HepG2 (cell line): ENCODE results near the gene PLEKHB2. TPM values are rescaled to one million over a fixed set of nuclear protein-coding genes. Genes with fewer than 3 reads are reported as not detected.

Source experiments
- ATAC-seq: fragments of 200-7000 bp; cut with Tn5 transposase; 3 replicates; pipeline ENCODE4 v1.9.1; 2020; ENCODE audit warnings: mild to moderate bottlenecking, moderate library complexity
- BruUV-seq: library from RNA; stranded (reverse); fragments of 400-500 nt; replicated peaks from 2 replicates; lab custom pipeline; 2021; lab: Mats Ljungman, UMichigan
- CTCF ChIA-PET: fragments of 300-600 bp; formaldehyde crosslinking; extraction: SDS; loops from one replicate; lab custom pipeline; 2021; ENCODE audit warnings: low total read pairs, inconsistent platforms, low intra/inter-chr PET ratio; lab: Yijun Ruan, JAX
- POLR2A ChIA-PET: fragments of 350-600 bp; sonication (Branson Sonifier 250); formaldehyde crosslinking; loops from one replicate; lab custom pipeline; 2020; ENCODE audit warnings: antibody characterized with exemption, inconsistent platforms; lab: Yijun Ruan, JAX
- DNase-seq: peaks from one replicate; pipeline ENCODE4 v3.0.0-alpha.2; 2015; ENCODE audit warnings: low spot score
- FAIRE-seq: peaks from 3 replicates; lab custom pipeline; 2011; peaks lifted over from hg19 to GRCh38; lab: Jason Lieb, UNC
- H2AFZ ChIP-seq: one replicate; pipeline ENCODE4 v1.6.1; 2011; ENCODE audit warnings: low read length, inconsistent platforms
- H3K27ac ChIP-seq: fragments of 300-600 bp; 3 replicates; pipeline ENCODE4 v1.8.0; 2011; ENCODE audit warnings: mixed run types, mild to moderate bottlenecking, mixed read lengths, low read length, inconsistent platforms; ENCODE audit not compliant: insufficient read depth; ENCODE audit errors: extremely low read length
- H3K27me3 ChIP-seq, 2 experiments: fragments of 200-600 bp in 1 of 2; 2 replicates in 1 of 2; 3 replicates in 1 of 2; pipeline versions ENCODE4 v1.6.0 to v1.8.0; 2011; ENCODE audit warnings: low read length in 2 of 2, mild to moderate bottlenecking in 2 of 2, moderate library complexity in 2 of 2, inconsistent platforms in 1 of 2; ENCODE audit not compliant: insufficient read depth in 2 of 2, control insufficient read depth in 1 of 2
- H3K36me3 ChIP-seq, 2 experiments: fragments of 200-600 bp in 1 of 2; replicated peaks in 1 of 2; 2 replicates in 1 of 2; 3 replicates in 1 of 2; pipeline versions ENCODE4 v1.5.1 to v1.8.0; 2011; ENCODE audit warnings: low read length in 2 of 2, inconsistent platforms in 1 of 2; ENCODE audit not compliant: insufficient read depth in 2 of 2, control insufficient read depth in 1 of 2
- H3K4me1 ChIP-seq: 2 replicates; pipeline ENCODE4 v1.5.1; 2012; ENCODE audit warnings: low read length, inconsistent platforms; ENCODE audit not compliant: insufficient read depth
- H3K4me2 ChIP-seq: 2 replicates; pipeline ENCODE4 v1.6.0; 2011; ENCODE audit warnings: low read depth, low read length, inconsistent platforms
- H3K4me3 ChIP-seq, 3 experiments: fragments of 200-600 bp in 1 of 3; sonication (generic), shearing (Covaris generic) in 1 of 3; replicated peaks in 1 of 3; 2 replicates each; pipeline ENCODE4 v1.5.1; 2011 to 2016; ENCODE audit warnings: low read length in 3 of 3, inconsistent platforms in 2 of 3, low read depth in 2 of 3, mild to moderate bottlenecking in 2 of 3, control low read depth in 1 of 3, mixed read lengths in 1 of 3; ENCODE audit not compliant: insufficient read depth in 1 of 3
- H3K79me2 ChIP-seq: one replicate; pipeline ENCODE4 v1.6.1; 2011; ENCODE audit warnings: low read length, inconsistent platforms; ENCODE audit not compliant: insufficient read depth
- H3K9ac ChIP-seq: 2 replicates; pipeline ENCODE4 v1.6.0; 2011; ENCODE audit warnings: mild to moderate bottlenecking, low read depth, low read length, inconsistent platforms; ENCODE audit not compliant: insufficient read depth
- H3K9me3 ChIP-seq: 2 replicates; pipeline ENCODE4 v1.5.1; 2012; ENCODE audit warnings: mild to moderate bottlenecking, low read length
- H4K20me1 ChIP-seq: 2 replicates; pipeline ENCODE4 v1.6.0; 2011; ENCODE audit warnings: inconsistent platforms, mild to moderate bottlenecking, low read length, moderate library complexity; ENCODE audit not compliant: insufficient read depth
- GTF2F1 ChIP-seq: fragments of 150-350 bp; IDR thresholded peaks from 2 replicates; pipeline ENCODE4 v1.6.1; 2014; ENCODE audit warnings: low read length
- ZMYM3 ChIP-seq: sonication (generic); formaldehyde crosslinking; IDR thresholded peaks from 2 replicates; pipeline ENCODE4 v1.5.1; 2020; ENCODE audit warnings: mild to moderate bottlenecking, missing genetic modification reagents
- ZNF629 ChIP-seq: sonication (generic); formaldehyde crosslinking; conservative IDR thresholded peaks from 2 replicates; pipeline ENCODE4 v1.5.0; 2020; ENCODE audit warnings: missing genetic modification reagents
- WGBS: methylation state at CpG from one replicate; pipeline ENCODE4 v1.1.6; 2017; ENCODE audit warnings: low lambda C conversion rate; 5-methylcytosine and 5-hydroxymethylcytosine counted together
- in situ Hi-C: cut with HindIII; loops from 2 replicates; pipeline ENCODE4 v1.10.0; 2017; ENCODE audit warnings: low pct_unique_long_range_greater_than_20kb; ENCODE audit not compliant: extremely low pct_ligation_motif_present
- intact Hi-C: fragments of 100-400 bp; cut with micrococcal nuclease; formaldehyde crosslinking; loops from one replicate; pipeline ENCODE4 v1.10.0; 2022; ENCODE audit not compliant: unreplicated experiment
- polyA plus RNA-seq, 8 experiments: library from polyadenylated mRNA; depleted of rRNA in 3 of 8; stranded (reverse) in 7 of 8; unstranded in 1 of 8; fragments of >200 nt; fragmentation: Illumina TruSeq in 4 of 8; extraction: Trizol in 4 of 8; gene quantifications; 2 replicates each; pipeline versions ENCODE4 v1.2.1 to v1.2.3, GENCODE V29; 2011 to 2016; ENCODE audit warnings: low read depth in 4 of 8, missing spikeins in 1 of 8, mixed read lengths in 1 of 8; ENCODE audit not compliant: insufficient read depth in 1 of 8
- total RNA-seq, 5 experiments: library from RNA; depleted of rRNA; stranded (reverse); fragments of >200 nt; fragmentation: Illumina TruSeq; extraction: Trizol; gene quantifications; 2 replicates each; pipeline ENCODE4 v1.2.3, GENCODE V29; 2016; ENCODE audit warnings: low read depth in 1 of 5
- TF ChIP-seq, protein P1 (sequence below): sonication (generic); formaldehyde crosslinking; IDR thresholded peaks from 2 replicates; pipeline ENCODE4 v1.5.0; 2020; ENCODE audit warnings: missing genetic modification reagents
- TF ChIP-seq, protein P2 (sequence below): sonication (generic); formaldehyde crosslinking; IDR thresholded peaks from 2 replicates; pipeline ENCODE4 v1.5.0; 2020; ENCODE audit warnings: mild to moderate bottlenecking, missing genetic modification reagents, borderline replicate concordance

Gene PLEKHB2
- total and polyA plus RNA-seq, 2 of the 13 experiments (the other 11 are each of a cell fraction or from before 2014, with no cell fraction given): 73.0 to 78.9 TPM

DNA sequence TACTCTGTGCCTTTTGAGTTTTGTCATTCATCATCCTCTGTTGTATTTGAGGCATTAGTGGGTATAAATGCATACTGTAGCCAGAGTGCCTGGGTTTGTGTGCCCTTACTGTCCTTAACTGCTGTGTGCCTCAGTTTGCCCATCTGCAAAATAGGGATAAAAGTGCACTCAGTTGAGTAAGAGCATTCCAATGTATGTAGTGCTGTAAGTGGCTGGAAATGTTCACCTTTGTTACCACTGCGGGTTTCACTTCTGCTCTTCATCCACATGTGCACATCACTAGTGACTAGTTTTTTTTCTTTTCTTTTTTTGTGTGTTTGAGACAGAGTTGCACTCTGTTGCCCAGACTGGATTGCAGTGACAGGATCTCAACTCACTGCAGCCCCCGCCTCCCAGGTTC, 39.9 kb downstream of the PLEKHB2 start:
- Histone ChIP-seq H3K4me2 (no peak overlapping the region), H4K20me1 (no peaks in the 10 kb centered on the region; the same call in 1 of the 2 replicates), H3K27ac (no peak overlapping the region), H3K27me3 (no peaks in the 10 kb centered on the region), H3K36me3 (peaks cover 33 to 90% of the 10 kb centered on the region in 2 experiments), H3K9ac (no peak overlapping the region), H2AFZ (no peak overlapping the region), H3K9me3 (no peaks in the 10 kb centered on the region), H3K79me2 (peaks cover 4% of the 10 kb centered on the region), H3K4me3 (no peak overlapping the region), H3K4me1 (no peaks in the 10 kb centered on the region)
- ChIA-PET POLR2A (no interaction called here), CTCF (no interaction called here)
- DNase-seq (no peak), ATAC-seq (no peak), FAIRE-seq (no peak)
- intact Hi-C loops (no loop called here), in situ Hi-C loops (loop anchor here (10.0 kb wide), 1 partner anchor 190 kb away; no protein-coding TSS in a partner anchor)
- TF ChIP-seq GTF2F1 (no peak), ZNF629 (CRISPR knock-in tag) (peak; percentile 94), ZMYM3 (CRISPR knock-in tag) (peak; percentile 16; the same call in 1 of the 2 replicates)
- TF ChIP-seq, protein P1, sequence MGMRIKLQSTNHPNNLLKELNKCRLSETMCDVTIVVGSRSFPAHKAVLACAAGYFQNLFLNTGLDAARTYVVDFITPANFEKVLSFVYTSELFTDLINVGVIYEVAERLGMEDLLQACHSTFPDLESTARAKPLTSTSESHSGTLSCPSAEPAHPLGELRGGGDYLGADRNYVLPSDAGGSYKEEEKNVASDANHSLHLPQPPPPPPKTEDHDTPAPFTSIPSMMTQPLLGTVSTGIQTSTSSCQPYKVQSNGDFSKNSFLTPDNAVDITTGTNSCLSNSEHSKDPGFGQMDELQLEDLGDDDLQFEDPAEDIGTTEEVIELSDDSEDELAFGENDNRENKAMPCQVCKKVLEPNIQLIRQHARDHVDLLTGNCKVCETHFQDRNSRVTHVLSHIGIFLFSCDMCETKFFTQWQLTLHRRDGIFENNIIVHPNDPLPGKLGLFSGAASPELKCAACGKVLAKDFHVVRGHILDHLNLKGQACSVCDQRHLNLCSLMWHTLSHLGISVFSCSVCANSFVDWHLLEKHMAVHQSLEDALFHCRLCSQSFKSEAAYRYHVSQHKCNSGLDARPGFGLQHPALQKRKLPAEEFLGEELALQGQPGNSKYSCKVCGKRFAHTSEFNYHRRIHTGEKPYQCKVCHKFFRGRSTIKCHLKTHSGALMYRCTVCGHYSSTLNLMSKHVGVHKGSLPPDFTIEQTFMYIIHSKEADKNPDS (CRISPR knock-in tag): no peak
- TF ChIP-seq, protein P2, sequence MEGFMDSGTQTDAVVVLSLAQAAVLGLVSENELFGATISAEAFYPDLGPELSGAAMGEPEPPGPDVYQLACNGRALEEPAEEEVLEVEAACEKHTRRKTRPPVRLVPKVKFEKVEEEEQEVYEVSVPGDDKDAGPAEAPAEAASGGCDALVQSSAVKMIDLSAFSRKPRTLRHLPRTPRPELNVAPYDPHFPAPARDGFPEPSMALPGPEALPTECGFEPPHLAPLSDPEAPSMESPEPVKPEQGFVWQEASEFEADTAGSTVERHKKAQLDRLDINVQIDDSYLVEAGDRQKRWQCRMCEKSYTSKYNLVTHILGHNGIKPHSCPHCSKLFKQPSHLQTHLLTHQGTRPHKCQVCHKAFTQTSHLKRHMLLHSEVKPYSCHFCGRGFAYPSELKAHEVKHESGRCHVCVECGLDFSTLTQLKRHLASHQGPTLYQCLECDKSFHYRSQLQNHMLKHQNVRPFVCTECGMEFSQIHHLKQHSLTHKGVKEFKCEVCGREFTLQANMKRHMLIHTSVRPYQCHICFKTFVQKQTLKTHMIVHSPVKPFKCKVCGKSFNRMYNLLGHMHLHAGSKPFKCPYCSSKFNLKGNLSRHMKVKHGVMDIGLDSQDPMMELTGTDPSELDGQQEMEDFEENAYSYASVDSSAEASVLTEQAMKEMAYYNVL (CRISPR knock-in tag): no peak
- BruUV-seq: no TSS peak
- WGBS: 92% methylated on average over 2 of the region's 2 CpGs
